GM12878 (cell line): ENCODE data around the gene AKT3. TPM values are rescaled to one million over a fixed set of nuclear protein-coding genes. Genes with fewer than 3 reads are reported as not detected.

Experiments used
- ATAC-seq: fragments of 200-7000 bp; cut with Tn5 transposase; 3 replicates; pipeline ENCODE4 v1.9.1; 2020; ENCODE audit warnings: mild to moderate bottlenecking, moderate library complexity
- BruUV-seq: library from RNA; stranded (reverse); fragments of 400-500 nt; replicated peaks from 2 replicates; lab custom pipeline; 2021; lab: Mats Ljungman, UMichigan
- CTCF ChIA-PET: fragments of 300-600 bp; sonication (Branson Sonifier 250); formaldehyde crosslinking; extraction: SDS; loops from one replicate; lab custom pipeline; 2021; ENCODE audit warnings: inconsistent platforms; lab: Yijun Ruan, JAX
- POLR2A ChIA-PET: fragments of 350-600 bp; formaldehyde crosslinking; extraction: SDS; loops from one replicate; lab custom pipeline; 2021; ENCODE audit warnings: inconsistent platforms; lab: Charles Lee
- RAD21 ChIA-PET: fragments of 300-600 bp; sonication (Branson Sonifier 250); formaldehyde crosslinking; loops from one replicate; lab custom pipeline; 2023; ENCODE audit warnings: antibody characterized with exemption; ENCODE audit not compliant: unreplicated experiment; lab: Charles Lee
- SMC1A ChIA-PET: fragments of 300-600 bp; sonication (Branson Sonifier 250); formaldehyde crosslinking; loops from one replicate; lab custom pipeline; 2023; ENCODE audit not compliant: unreplicated experiment, uncharacterized antibody; lab: Charles Lee
- DNase-seq: peaks from one replicate; pipeline ENCODE4 v3.0.0-alpha.2; 2011; ENCODE audit warnings: low read depth, low spot score
- FAIRE-seq: peaks from 3 replicates; lab custom pipeline; 2011; peaks lifted over from hg19 to GRCh38; lab: Jason Lieb, UNC
- H2AFZ ChIP-seq: 2 replicates; pipeline ENCODE4 v1.6.0; 2011; ENCODE audit warnings: low read depth, low read length, control low read depth; ENCODE audit not compliant: control insufficient read depth
- H3K27ac ChIP-seq: 2 replicates; pipeline ENCODE4 v1.5.1; 2011; ENCODE audit warnings: control low read depth; ENCODE audit not compliant: control insufficient read depth, insufficient read depth
- H3K27me3 ChIP-seq, 2 experiments: replicated peaks in 1 of 2; 2 replicates each; pipeline versions ENCODE4 v1.6.0 to v1.6.1; 2011; ENCODE audit warnings: low read length in 1 of 2; ENCODE audit not compliant: control insufficient read depth in 2 of 2, insufficient read depth in 2 of 2
- H3K36me3 ChIP-seq, 2 experiments: 2 replicates each; pipeline ENCODE4 v1.5.1; 2011; ENCODE audit warnings: low read length in 1 of 2; ENCODE audit not compliant: control insufficient read depth in 2 of 2, insufficient read depth in 2 of 2
- H3K4me1 ChIP-seq: 2 replicates; pipeline ENCODE4 v1.6.1; 2011; ENCODE audit warnings: mild to moderate bottlenecking, low read length, moderate library complexity, mixed read lengths; ENCODE audit not compliant: control insufficient read depth, insufficient read depth
- H3K4me2 ChIP-seq: 2 replicates; pipeline ENCODE4 v1.6.0; 2011; ENCODE audit warnings: control low read depth; ENCODE audit not compliant: control insufficient read depth, insufficient read depth
- H3K4me3 ChIP-seq: fragments of 200-600 bp; sonication (generic); 2 replicates; pipeline ENCODE4 v1.5.1; 2016
- H3K79me2 ChIP-seq: 2 replicates; pipeline ENCODE4 v1.6.0; 2011; ENCODE audit warnings: low read length; ENCODE audit not compliant: control insufficient read depth, insufficient read depth
- H3K9ac ChIP-seq: 2 replicates; pipeline ENCODE4 v1.8.0; 2011; ENCODE audit warnings: low read length, control low read depth, mixed read lengths; ENCODE audit not compliant: control insufficient read depth, insufficient read depth
- H3K9me3 ChIP-seq: replicated peaks from 3 replicates; pipeline ENCODE4 v1.5.1; 2011; ENCODE audit warnings: mild to moderate bottlenecking, low read length; ENCODE audit not compliant: control insufficient read depth, insufficient read depth
- H4K20me1 ChIP-seq: 2 replicates; pipeline ENCODE4 v1.6.0; 2011; ENCODE audit not compliant: control insufficient read depth, insufficient read depth
- CBX5 ChIP-seq: sonication (generic); IDR thresholded peaks from 2 replicates; pipeline ENCODE4 v1.6.1; 2016; ENCODE audit warnings: low read depth, moderate library complexity, mild to moderate bottlenecking, inconsistent platforms
- CHD1 ChIP-seq: IDR thresholded peaks from 2 replicates; pipeline ENCODE4 v1.6.1; 2012; ENCODE audit warnings: low read depth, low read length, improper control_type of control experiment
- DPF2 ChIP-seq: fragments of 450-650 bp; IDR thresholded peaks from 2 replicates; pipeline ENCODE4 v1.6.1; 2017; ENCODE audit warnings: mild to moderate bottlenecking
- ELK1 ChIP-seq: IDR thresholded peaks from 2 replicates; pipeline ENCODE4 v1.6.1; 2012; ENCODE audit warnings: low read depth, low read length, improper control_type of control experiment
- ESRRA ChIP-seq: IDR thresholded peaks from 2 replicates; pipeline ENCODE4 v1.6.1; 2012; ENCODE audit warnings: mild to moderate bottlenecking, low read length, improper control_type of control experiment
- FOXM1 ChIP-seq: IDR thresholded peaks from 2 replicates; pipeline ENCODE4 v1.6.1; 2012; ENCODE audit warnings: low read depth, mild to moderate bottlenecking, inconsistent platforms, low read length, moderate library complexity
- GATAD2B ChIP-seq: fragments of 450-650 bp; conservative IDR thresholded peaks from 2 replicates; pipeline ENCODE4 v1.6.1; 2017; ENCODE audit warnings: low read depth, mild to moderate bottlenecking, moderate library complexity
- HDAC2 ChIP-seq: fragments of 200-600 bp; sonication (generic); IDR thresholded peaks from 2 replicates; pipeline ENCODE4 v1.6.1; 2017
- HDAC6 ChIP-seq: fragments of 200-600 bp; sonication (generic); IDR thresholded peaks from one replicate; pipeline ENCODE4 v1.8.0; 2017; ENCODE audit warnings: antibody characterized with exemption; ENCODE audit not compliant: unreplicated experiment
- IKZF2 ChIP-seq, 2 experiments: fragments of 450-650 bp; IDR thresholded peaks; 2 replicates each; pipeline ENCODE4 v1.6.1; 2017; ENCODE audit warnings: mild to moderate bottlenecking in 2 of 2, moderate library complexity in 2 of 2
- KLF5 ChIP-seq: fragments of 450-650 bp; IDR thresholded peaks from 2 replicates; pipeline ENCODE4 v1.6.1; 2014; ENCODE audit warnings: mild to moderate bottlenecking; ENCODE audit not compliant: partially characterized antibody
- LARP7 ChIP-seq: fragments of 450-650 bp; IDR thresholded peaks from 2 replicates; pipeline ENCODE4 v1.6.1; 2017; ENCODE audit warnings: mild to moderate bottlenecking
- PAX8 ChIP-seq: fragments of 450-650 bp; IDR thresholded peaks from 2 replicates; pipeline ENCODE4 v1.6.1; 2017; ENCODE audit warnings: mild to moderate bottlenecking, moderate library complexity
- YBX1 ChIP-seq: fragments of 450-650 bp; IDR thresholded peaks from 2 replicates; pipeline ENCODE4 v1.6.1; 2016; ENCODE audit warnings: antibody characterized with exemption
- ZNF622 ChIP-seq: fragments of 450-650 bp; IDR thresholded peaks from 2 replicates; pipeline ENCODE4 v1.6.1; 2017; ENCODE audit warnings: mild to moderate bottlenecking, inconsistent platforms
- WGBS: methylation state at CpG from one replicate; pipeline ENCODE4 v1.1.6; 2016; ENCODE audit warnings: low lambda C conversion rate; ENCODE audit not compliant: insufficient replicate concordance, insufficient coverage; ENCODE audit errors: missing lambda C conversion rate; 5-methylcytosine and 5-hydroxymethylcytosine counted together
- in situ Hi-C: fragments of 300-500 bp; cut with MboI; formaldehyde crosslinking; loops from 9 replicates; pipeline ENCODE4 v1.14.3; 2018; ENCODE audit warnings: mixed read lengths
- intact Hi-C: fragments of 100-400 bp; cut with micrococcal nuclease; formaldehyde crosslinking; loops from one replicate; pipeline ENCODE4 v1.14.2; 2022; ENCODE audit not compliant: unreplicated experiment
- polyA plus RNA-seq, 11 experiments: library from polyadenylated mRNA; depleted of rRNA in 4 of 11; unstranded in 6 of 11; stranded (reverse) in 5 of 11; fragments of >200 nt; fragmentation: Nextera tagmentation in 4 of 11; fragmentation: Illumina TruSeq in 1 of 11; extraction: Ambion mirVana in 4 of 11; extraction: Trizol in 1 of 11; gene quantifications; 1 replicate in 1 of 11; 2 replicates in 10 of 11; pipeline versions ENCODE4 v1.2.1 to v1.2.3, GENCODE V29; 2011 to 2016; ENCODE audit warnings: inconsistent platforms in 2 of 11, missing spikeins in 2 of 11, low read depth in 1 of 11
- total RNA-seq, 4 experiments: library from RNA; depleted of rRNA in 3 of 4; stranded (reverse); fragments of >200 nt in 3 of 4; fragmentation: Illumina TruSeq in 1 of 4; extraction: Trizol in 1 of 4; gene quantifications; 2 replicates each; pipeline versions ENCODE4 v1.2.1 to v1.2.3, GENCODE V29; 2013 to 2021
- TF ChIP-seq, protein P1 (sequence below): IDR thresholded peaks from 2 replicates; pipeline ENCODE4 v1.6.1; 2011; ENCODE audit warnings: mild to moderate bottlenecking, low read depth, low read length, moderate library complexity; ENCODE audit not compliant: insufficient replicate concordance

AKT3 gene
- total and polyA plus RNA-seq, 10 of the 15 experiments (the other 5 are each of a cell fraction or from before 2014, with no cell fraction given) = 0.03 to 0.56 (median 0.19) TPM

GRCh38 chr1:243790404-243790803 is 59.6 kb downstream of the AKT3 start:
- TF ChIP-seq ESRRA = no peak
- no peak for TF ChIP-seq CHD1
- TF ChIP-seq ZNF622 = no peak
- TF ChIP-seq IKZF2 (IDR thresholded peaks at IDR 0.05) = no peak
- Histone ChIP-seq H3K27ac (no peak overlapping the region), H4K20me1 (no peaks in the 10 kb centered on the region), H3K4me3 (no peak overlapping the region), H3K4me1 (no peaks in the 10 kb centered on the region), H3K9ac (no peak overlapping the region), H2AFZ (no peak overlapping the region), H3K36me3 (no peaks in the 10 kb centered on the region), H3K79me2 (no peaks in the 10 kb centered on the region), H3K4me2 (no peak overlapping the region), H3K27me3 (no peaks in the 10 kb centered on the region), H3K9me3 (no peaks in the 10 kb centered on the region; the same call in 2 of the 3 replicates)
- CTCF ChIA-PET = no interaction called here
- POLR2A ChIA-PET = no interaction called here
- ATAC-seq (no peak), FAIRE-seq (no peak), DNase-seq (no peak)
- in situ Hi-C loops = no loop called here
- WGBS = 94% methylated on average over 3 of the region's 3 CpGs
- intact Hi-C loops = no loop called here
- RAD21 ChIA-PET = no interaction called here
- SMC1A ChIA-PET = no interaction called here
- BruUV-seq = no TSS peak

DNA sequence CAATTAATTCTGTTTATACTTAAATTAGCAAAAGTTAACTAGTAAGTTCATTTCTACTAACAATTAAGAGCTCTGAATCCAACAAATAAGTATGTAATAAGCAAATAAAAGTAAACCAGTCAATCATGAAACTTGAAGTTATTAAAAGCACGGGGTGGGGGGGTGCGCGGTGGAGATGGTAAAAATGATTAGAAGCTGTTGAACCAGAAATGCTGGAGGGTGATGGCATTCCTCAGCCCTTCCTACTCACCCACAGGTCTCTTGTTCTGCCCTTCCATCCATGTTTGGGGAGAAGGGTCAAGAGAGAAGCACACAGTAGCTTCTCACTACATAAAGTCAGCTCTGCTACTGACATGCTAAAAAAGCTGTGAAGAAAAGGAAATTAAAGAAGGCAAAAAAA is 63.5 kb downstream of the AKT3 start:
- Histone ChIP-seq H3K27ac (no peak overlapping the region), H2AFZ (no peak overlapping the region), H3K27me3 (no peaks in the 10 kb centered on the region), H3K9me3 (no peaks in the 10 kb centered on the region), H3K4me2 (no peak overlapping the region), H4K20me1 (no peaks in the 10 kb centered on the region), H3K4me3 (no peak overlapping the region), H3K4me1 (no peaks in the 10 kb centered on the region), H3K36me3 (no peaks in the 10 kb centered on the region), H3K9ac (no peak overlapping the region), H3K79me2 (no peaks in the 10 kb centered on the region)
- intact Hi-C loops = no loop called here
- FAIRE-seq (no peak), ATAC-seq (no peak), DNase-seq (no peak)
- in situ Hi-C loops = no loop called here
- ChIA-PET POLR2A (no interaction called here), SMC1A (interaction anchor here (0.7 to 1.6 kb wide), 3 partner anchors 18 to 75 kb away, joined by 3 to 4 read pairs (median 4); no protein-coding TSS in a partner anchor), CTCF (interaction anchor here (1.5 kb wide), 2 partner anchors 37 to 92 kb away, joined by 3 to 4 read pairs; no protein-coding TSS in a partner anchor), RAD21 (no interaction called here)
- no TSS peak for BruUV-seq
- 83% methylated on average over 3 of the region's 3 CpGs for WGBS
- TF ChIP-seq KLF5 (no peak), LARP7 (no peak), CBX5 (no peak), YBX1 (no peak), PAX8 (no peak), HDAC2 (no peak), HDAC6 (no peak), ELK1 (no peak), DPF2 (no peak), FOXM1 (no peak), GATAD2B (no peak)
- TF ChIP-seq, protein P1, sequence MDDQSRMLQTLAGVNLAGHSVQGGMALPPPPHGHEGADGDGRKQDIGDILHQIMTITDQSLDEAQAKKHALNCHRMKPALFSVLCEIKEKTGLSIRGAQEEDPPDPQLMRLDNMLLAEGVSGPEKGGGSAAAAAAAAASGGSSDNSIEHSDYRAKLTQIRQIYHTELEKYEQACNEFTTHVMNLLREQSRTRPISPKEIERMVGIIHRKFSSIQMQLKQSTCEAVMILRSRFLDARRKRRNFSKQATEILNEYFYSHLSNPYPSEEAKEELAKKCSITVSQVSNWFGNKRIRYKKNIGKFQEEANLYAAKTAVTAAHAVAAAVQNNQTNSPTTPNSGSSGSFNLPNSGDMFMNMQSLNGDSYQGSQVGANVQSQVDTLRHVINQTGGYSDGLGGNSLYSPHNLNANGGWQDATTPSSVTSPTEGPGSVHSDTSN = no peak
